ENCODE measurements around the gene CAMK1D.
"Not testable (repeated sequence)": the region's sequence is repeated elsewhere in the genome, so short reads cannot be mapped to it uniquely, and the experiment has no call there.

CAMK1D gene

DNA sequence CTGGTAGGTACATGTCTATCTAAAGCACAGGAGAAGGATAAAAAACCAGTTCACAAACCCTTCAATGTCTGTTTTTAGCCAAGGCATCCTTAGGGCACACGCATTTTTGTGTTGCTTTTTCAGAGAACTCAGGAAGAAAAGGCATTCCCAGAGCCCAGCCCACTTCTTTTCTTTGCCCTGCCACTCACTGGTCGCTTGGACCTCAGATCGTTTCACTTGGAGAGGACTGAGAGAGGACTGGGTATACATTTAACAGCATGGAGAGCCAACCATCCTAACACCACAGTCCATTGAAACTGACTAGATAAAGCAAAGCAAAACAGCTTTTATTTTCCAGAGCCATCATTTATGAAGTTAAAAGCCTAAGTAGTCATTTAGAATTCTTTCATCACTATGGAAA lies 194.2 kb downstream of the CAMK1D start:
- no peaks in the 10 kb centered on the region for H3K36me3 ChIP-seq (ENCODE audit: control insufficient read depth, insufficient read depth, low read length)
- no peaks in the 10 kb centered on the region for H3K9me3 ChIP-seq (ENCODE audit: control insufficient read depth, insufficient read depth, low read length)
- H3K9ac ChIP-seq (ENCODE audit: low read depth, low read length): no peak overlapping the region
- H3K27ac ChIP-seq (ENCODE audit: low read depth, low read length): no peak overlapping the region
- no peak overlapping the region for H3K4me3 ChIP-seq (ENCODE audit: low read depth, low read length)
- H3K4me1 ChIP-seq (ENCODE audit: control insufficient read depth, insufficient read depth, low read length): no peaks in the 10 kb centered on the region
- no peaks in the 10 kb centered on the region for H3K27me3 ChIP-seq (ENCODE audit: control insufficient read depth, insufficient read depth, low read length)

DNA sequence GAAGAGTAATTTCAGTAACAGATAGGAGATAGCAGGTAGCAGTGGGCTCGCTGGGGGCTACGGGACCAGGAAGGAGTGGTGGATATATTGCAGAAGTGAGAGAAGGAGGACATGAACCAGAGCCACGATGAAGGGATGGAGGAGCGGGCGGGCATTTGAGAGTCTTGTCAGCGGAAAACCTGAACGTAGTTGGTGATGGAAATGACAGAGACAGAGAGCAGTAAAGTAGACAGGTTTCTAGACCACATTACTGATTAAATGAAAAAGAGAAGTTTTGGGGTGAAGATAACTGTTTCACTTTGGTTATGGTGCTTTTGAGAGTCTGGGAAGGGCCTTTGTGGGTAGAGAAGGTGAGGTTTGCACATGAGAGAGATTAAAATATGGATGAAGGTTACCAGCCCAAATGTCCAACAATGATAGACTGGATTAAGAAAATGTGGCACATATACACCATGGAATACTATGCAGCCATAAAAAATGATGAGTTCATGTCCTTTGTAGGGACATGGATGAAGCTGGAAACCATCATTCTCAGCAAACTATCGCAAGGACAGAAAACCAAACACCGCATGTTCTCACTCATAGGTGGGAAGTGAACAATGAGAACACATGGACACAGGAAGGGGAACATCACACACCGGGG lies 196.9 kb downstream of the CAMK1D start:
- not testable (repeated sequence) for H3K27ac ChIP-seq (ENCODE audit: low read depth, low read length); H3K27me3 ChIP-seq (ENCODE audit: control insufficient read depth, insufficient read depth, low read length); H3K36me3 ChIP-seq (ENCODE audit: control insufficient read depth, insufficient read depth, low read length); H3K9ac ChIP-seq (ENCODE audit: low read depth, low read length); H3K9me3 ChIP-seq (ENCODE audit: control insufficient read depth, insufficient read depth, low read length); H3K4me1 ChIP-seq (ENCODE audit: control insufficient read depth, insufficient read depth, low read length); H3K4me3 ChIP-seq (ENCODE audit: low read depth, low read length)

DNA sequence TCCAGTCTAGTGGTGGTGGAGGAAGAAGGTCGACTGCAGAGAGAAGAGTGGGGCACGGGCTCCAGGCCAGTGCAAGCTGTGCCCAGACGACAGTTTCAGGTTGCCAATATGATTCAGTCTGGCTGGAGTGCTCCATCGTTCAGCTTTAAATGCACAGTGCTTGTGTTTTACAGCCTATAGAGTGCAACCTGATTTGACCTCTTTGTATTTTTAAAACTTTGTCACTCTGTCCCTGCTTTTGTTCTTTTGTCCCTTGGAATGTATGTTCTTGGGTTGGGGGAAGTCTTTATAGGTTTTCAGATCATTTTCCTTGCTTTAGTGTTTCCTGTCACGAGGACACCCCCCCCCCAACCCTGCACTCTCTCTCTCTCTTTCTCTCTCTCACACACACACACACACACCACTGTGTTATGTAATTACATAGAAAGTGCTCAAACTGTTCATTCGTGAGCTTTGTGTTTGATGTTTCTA lies 198.0 kb downstream of the CAMK1D start:
- no peak overlapping the region for H3K4me3 ChIP-seq (ENCODE audit: low read depth, low read length)
- no peak overlapping the region for H3K9ac ChIP-seq (ENCODE audit: low read depth, low read length)
- no peaks in the 10 kb centered on the region for H3K4me1 ChIP-seq (ENCODE audit: control insufficient read depth, insufficient read depth, low read length)
- H3K27ac ChIP-seq (ENCODE audit: low read depth, low read length): no peak overlapping the region
- H3K36me3 ChIP-seq (ENCODE audit: control insufficient read depth, insufficient read depth, low read length): no peaks in the 10 kb centered on the region
- H3K27me3 ChIP-seq (ENCODE audit: control insufficient read depth, insufficient read depth, low read length): no peaks in the 10 kb centered on the region
- no peaks in the 10 kb centered on the region for H3K9me3 ChIP-seq (ENCODE audit: control insufficient read depth, insufficient read depth, low read length)

DNA sequence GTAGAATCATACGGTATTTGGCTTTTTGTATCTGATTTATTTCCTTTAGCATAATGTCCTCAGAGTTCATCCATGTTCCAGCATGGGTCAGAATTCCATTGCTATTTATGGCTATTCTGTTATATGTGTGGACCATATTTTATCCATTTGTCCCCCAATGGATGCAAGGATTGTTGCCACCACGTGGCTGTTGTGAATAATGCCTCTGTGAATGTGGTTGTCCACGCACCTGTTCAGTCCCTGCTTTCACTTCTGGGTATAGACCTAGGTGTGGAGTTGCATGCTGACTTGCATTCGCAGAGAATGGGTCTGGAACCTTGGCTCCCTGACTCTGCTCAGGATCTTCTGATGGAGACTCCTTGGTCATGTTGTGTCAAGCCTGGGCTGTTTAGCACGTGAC lies 199.9 kb downstream of the CAMK1D start:
- Histone ChIP-seq H3K4me3 (ENCODE audit: low read depth, low read length) (no peak overlapping the region), H3K36me3 (ENCODE audit: control insufficient read depth, insufficient read depth, low read length) (no peaks in the 10 kb centered on the region), H3K4me1 (ENCODE audit: control insufficient read depth, insufficient read depth, low read length) (no peaks in the 10 kb centered on the region), H3K9ac (ENCODE audit: low read depth, low read length) (no peak overlapping the region), H3K27me3 (ENCODE audit: control insufficient read depth, insufficient read depth, low read length) (no peaks in the 10 kb centered on the region), H3K27ac (ENCODE audit: low read depth, low read length) (no peak overlapping the region), H3K9me3 (ENCODE audit: control insufficient read depth, insufficient read depth, low read length) (no peaks in the 10 kb centered on the region)

DNA sequence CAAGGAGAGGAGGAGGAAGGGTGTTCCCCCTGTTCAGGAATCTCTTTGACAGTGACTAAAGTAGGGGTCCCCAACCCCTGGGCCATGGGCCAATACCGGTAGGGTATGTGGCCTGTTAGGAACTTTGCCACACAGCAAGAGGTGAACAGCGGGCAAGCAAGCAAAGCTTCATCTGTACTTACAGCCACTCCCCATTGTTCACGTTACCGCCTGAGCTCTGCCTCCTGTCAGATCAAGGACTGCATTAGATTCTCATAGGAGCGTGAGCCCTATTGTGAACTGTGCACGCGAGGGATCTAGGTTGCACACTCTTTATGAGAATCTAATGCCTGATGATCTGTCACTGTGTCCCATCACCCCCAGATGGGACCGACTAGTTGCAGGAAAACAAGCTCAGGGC lies 201.6 kb downstream of the CAMK1D start:
- no peak overlapping the region for H3K4me3 ChIP-seq (ENCODE audit: low read depth, low read length)
- H3K9ac ChIP-seq (ENCODE audit: low read depth, low read length): no peak overlapping the region
- no peaks in the 10 kb centered on the region for H3K36me3 ChIP-seq (ENCODE audit: control insufficient read depth, insufficient read depth, low read length)
- no peaks in the 10 kb centered on the region for H3K9me3 ChIP-seq (ENCODE audit: control insufficient read depth, insufficient read depth, low read length)
- no peak overlapping the region for H3K27ac ChIP-seq (ENCODE audit: low read depth, low read length)
- H3K4me1 ChIP-seq (ENCODE audit: control insufficient read depth, insufficient read depth, low read length): no peaks in the 10 kb centered on the region
- no peaks in the 10 kb centered on the region for H3K27me3 ChIP-seq (ENCODE audit: control insufficient read depth, insufficient read depth, low read length)

DNA sequence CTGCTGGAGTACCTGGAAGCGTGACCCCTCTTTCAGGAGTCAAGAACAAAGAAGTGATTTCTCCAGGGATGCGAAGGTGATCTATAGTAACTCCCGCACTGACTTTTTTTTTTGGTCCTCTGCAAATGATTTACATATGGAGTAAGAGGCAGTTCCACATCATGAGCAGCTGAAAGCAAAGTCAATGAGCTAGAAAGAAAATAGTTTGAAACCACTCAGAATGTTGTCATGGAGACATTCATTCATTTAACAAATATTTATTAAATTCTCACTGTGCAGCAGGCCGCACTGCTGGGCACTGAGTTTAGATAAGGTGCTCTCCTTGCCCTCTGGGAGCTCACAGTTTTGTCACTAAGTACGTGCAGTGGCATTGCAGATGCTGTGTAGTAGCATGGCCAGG lies 206.7 kb downstream of the CAMK1D start:
- Histone ChIP-seq H3K4me3 (ENCODE audit: low read depth, low read length) (no peak overlapping the region), H3K36me3 (ENCODE audit: control insufficient read depth, insufficient read depth, low read length) (no peaks in the 10 kb centered on the region), H3K9ac (ENCODE audit: low read depth, low read length) (no peak overlapping the region), H3K27me3 (ENCODE audit: control insufficient read depth, insufficient read depth, low read length) (no peaks in the 10 kb centered on the region), H3K4me1 (ENCODE audit: control insufficient read depth, insufficient read depth, low read length) (no peaks in the 10 kb centered on the region), H3K9me3 (ENCODE audit: control insufficient read depth, insufficient read depth, low read length) (no peaks in the 10 kb centered on the region), H3K27ac (ENCODE audit: low read depth, low read length) (no peak overlapping the region)

DNA sequence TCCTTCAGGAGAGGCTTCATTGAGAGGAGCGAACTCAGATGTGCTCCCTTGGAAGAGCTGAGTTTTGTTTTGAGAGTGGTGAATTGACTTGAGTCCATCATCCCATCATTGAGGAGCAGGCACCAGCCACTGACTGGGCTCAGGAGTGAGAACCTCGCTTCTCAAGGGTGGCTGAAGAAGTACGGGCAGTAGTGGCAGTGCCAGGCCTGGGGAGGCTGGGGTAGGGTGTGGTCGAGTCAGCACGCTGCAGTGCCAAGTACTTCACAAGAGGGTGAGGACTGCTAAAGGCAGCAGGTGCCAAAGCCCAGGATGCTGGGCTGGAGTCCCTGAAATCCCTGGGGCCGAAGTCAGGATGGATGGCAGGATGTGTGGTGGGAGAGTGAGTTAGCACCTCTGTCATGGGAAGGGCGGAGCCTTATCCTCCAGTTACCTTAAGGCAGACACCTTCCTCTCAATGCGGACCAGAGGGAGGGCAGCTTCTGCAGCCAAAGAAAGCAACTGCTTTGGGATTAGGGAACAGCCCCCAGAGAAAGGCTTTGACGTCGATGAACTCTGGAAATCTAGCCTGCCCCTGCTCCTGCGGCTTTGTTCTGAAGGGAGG lies 210.3 kb downstream of the CAMK1D start:
- no peak overlapping the region for H3K4me3 ChIP-seq (ENCODE audit: low read depth, low read length)
- H3K27ac ChIP-seq (ENCODE audit: low read depth, low read length): no peak overlapping the region
- no peaks in the 10 kb centered on the region for H3K36me3 ChIP-seq (ENCODE audit: control insufficient read depth, insufficient read depth, low read length)
- H3K9ac ChIP-seq (ENCODE audit: low read depth, low read length): no peak overlapping the region
- no peaks in the 10 kb centered on the region for H3K27me3 ChIP-seq (ENCODE audit: control insufficient read depth, insufficient read depth, low read length)
- no peaks in the 10 kb centered on the region for H3K9me3 ChIP-seq (ENCODE audit: control insufficient read depth, insufficient read depth, low read length)
- H3K4me1 ChIP-seq (ENCODE audit: control insufficient read depth, insufficient read depth, low read length): no peaks in the 10 kb centered on the region

DNA sequence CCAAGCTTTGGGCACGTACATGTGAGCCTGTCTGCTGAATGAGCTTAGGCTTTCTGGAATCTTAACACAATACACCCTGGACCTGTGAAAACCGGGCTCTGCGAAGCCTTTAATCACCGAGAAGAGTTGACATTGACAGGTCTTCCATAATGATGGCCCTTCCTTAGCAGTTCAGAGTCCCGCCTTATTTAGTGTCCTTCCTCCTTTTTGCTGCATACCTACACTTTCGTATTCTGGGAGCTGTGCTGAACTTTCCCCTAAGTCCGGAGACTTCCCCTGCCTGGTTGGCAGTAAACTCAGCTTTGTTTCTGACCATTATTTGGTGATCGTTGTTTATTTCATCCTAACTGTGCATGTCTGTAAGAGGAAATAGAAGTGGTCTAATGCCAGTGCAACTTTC lies 212.0 kb downstream of the CAMK1D start:
- H3K9me3 ChIP-seq (ENCODE audit: control insufficient read depth, insufficient read depth, low read length): no peaks in the 10 kb centered on the region
- H3K27me3 ChIP-seq (ENCODE audit: control insufficient read depth, insufficient read depth, low read length): no peaks in the 10 kb centered on the region
- no peaks in the 10 kb centered on the region for H3K36me3 ChIP-seq (ENCODE audit: control insufficient read depth, insufficient read depth, low read length)
- no peak overlapping the region for H3K9ac ChIP-seq (ENCODE audit: low read depth, low read length)
- no peak overlapping the region for H3K27ac ChIP-seq (ENCODE audit: low read depth, low read length)
- no peaks in the 10 kb centered on the region for H3K4me1 ChIP-seq (ENCODE audit: control insufficient read depth, insufficient read depth, low read length)
- H3K4me3 ChIP-seq (ENCODE audit: low read depth, low read length): no peak overlapping the region

DNA sequence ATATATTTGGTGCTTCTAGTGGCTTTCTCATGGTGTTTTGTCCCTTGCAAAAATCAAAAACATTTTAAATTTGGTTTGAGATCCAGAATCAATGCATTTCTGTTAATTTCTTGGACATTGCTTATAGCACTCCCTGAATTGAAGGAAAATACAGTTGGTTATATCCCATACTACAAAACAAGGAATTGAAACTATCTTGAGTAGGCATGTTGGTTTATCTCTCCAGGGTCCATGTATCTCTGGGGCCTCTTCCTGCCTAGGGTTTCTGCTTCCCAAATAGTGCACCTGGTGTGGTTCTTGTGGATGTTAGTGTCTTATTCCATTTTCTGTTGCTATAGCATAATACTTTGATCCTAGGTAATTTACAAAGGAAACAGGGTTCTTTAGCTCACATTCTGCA lies 212.4 kb downstream of the CAMK1D start:
- no peak overlapping the region for H3K9ac ChIP-seq (ENCODE audit: low read depth, low read length)

DNA sequence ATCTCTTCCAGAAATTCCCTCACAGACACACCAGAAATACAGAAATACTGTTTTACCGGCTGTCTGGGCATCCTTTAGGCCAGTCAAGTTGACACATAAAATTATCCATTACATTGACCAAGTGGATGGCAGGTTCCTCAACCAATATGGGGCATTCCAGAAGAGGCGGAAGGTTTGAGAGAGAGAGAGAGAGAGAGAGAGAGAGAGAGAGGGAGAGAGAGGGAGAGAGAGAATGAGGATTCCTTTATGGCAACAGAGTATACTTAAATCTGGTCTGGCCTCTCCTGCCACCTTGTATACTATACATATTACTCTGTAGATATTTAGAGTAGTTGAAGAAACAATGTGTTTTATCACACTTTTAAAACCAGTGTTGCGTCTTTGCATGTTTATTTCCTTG lies 214.1 kb downstream of the CAMK1D start:
- Histone ChIP-seq H3K9me3 (ENCODE audit: control insufficient read depth, insufficient read depth, low read length) (no peaks in the 10 kb centered on the region), H3K36me3 (ENCODE audit: control insufficient read depth, insufficient read depth, low read length) (no peaks in the 10 kb centered on the region), H3K4me1 (ENCODE audit: control insufficient read depth, insufficient read depth, low read length) (0 out of 2 replicates have a peak, but pooled peaks cover 5% of the 10 kb centered on the region), H3K27ac (ENCODE audit: low read depth, low read length) (no peak overlapping the region), H3K27me3 (ENCODE audit: control insufficient read depth, insufficient read depth, low read length) (no peaks in the 10 kb centered on the region), H3K4me3 (ENCODE audit: low read depth, low read length) (no peak overlapping the region), H3K9ac (ENCODE audit: low read depth, low read length) (no peak overlapping the region)

More for the DNA sequence above, 212.4 kb downstream of the CAMK1D start:
- Histone ChIP-seq H3K36me3 (ENCODE audit: control insufficient read depth, insufficient read depth, low read length) (no peaks in the 10 kb centered on the region), H3K27ac (ENCODE audit: low read depth, low read length) (no peak overlapping the region), H3K9me3 (ENCODE audit: control insufficient read depth, insufficient read depth, low read length) (no peaks in the 10 kb centered on the region), H3K4me1 (ENCODE audit: control insufficient read depth, insufficient read depth, low read length) (no peaks in the 10 kb centered on the region), H3K4me3 (ENCODE audit: low read depth, low read length) (no peak overlapping the region), H3K27me3 (ENCODE audit: control insufficient read depth, insufficient read depth, low read length) (no peaks in the 10 kb centered on the region)

DNA sequence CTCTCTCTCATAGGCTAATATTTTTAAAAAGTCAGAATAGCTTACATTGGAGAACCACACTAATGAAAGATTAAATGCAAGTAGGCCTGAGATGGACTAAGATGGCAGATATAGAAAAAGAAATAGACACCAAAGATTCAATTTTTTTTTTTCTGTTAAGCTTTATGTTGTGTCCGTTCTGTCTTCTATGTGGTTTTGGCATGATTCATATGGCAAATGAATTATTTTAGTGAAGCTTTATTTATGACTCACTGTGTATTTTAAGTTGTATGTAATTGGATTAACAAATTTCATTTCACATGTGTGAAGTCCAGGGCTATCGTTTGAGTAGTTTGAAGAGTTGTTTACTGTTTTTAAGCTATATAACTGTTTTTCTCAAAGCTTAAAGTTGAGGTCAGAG lies 214.8 kb downstream of the CAMK1D start:
- H3K4me3 ChIP-seq (ENCODE audit: low read depth, low read length): no peak overlapping the region
- 0 out of 2 replicates have a peak, but pooled peaks cover 9% of the 10 kb centered on the region for H3K4me1 ChIP-seq (ENCODE audit: control insufficient read depth, insufficient read depth, low read length)
- no peaks in the 10 kb centered on the region for H3K27me3 ChIP-seq (ENCODE audit: control insufficient read depth, insufficient read depth, low read length)

More for the DNA sequence above, 214.8 kb downstream of the CAMK1D start:
- H3K9me3 ChIP-seq (ENCODE audit: control insufficient read depth, insufficient read depth, low read length): no peaks in the 10 kb centered on the region
- H3K27ac ChIP-seq (ENCODE audit: low read depth, low read length): no peak overlapping the region
- no peaks in the 10 kb centered on the region for H3K36me3 ChIP-seq (ENCODE audit: control insufficient read depth, insufficient read depth, low read length)
- H3K9ac ChIP-seq (ENCODE audit: low read depth, low read length): no peak overlapping the region

All from HUES48 (cell line).